WTC11 (cell line): ENCODE results near the gene TPM4. TPM values are rescaled to one million over a fixed set of nuclear protein-coding genes. Genes with fewer than 3 reads are reported as not detected.

Source experiments
- ATAC-seq: fragments of 200-7000 bp; cut with Tn5 transposase; 2 replicates; pipeline ENCODE4 v1.10.0; 2021; ENCODE audit warnings: mild to moderate bottlenecking, moderate library complexity
- CTCF ChIA-PET: fragments of 300-600 bp; sonication (Branson Sonifier 250); formaldehyde crosslinking; loops from one replicate; lab custom pipeline; 2021; ENCODE audit warnings: antibody characterized with exemption; lab: Charles Lee
- POLR2A ChIA-PET: fragments of 350-600 bp; sonication (Branson Sonifier 250); formaldehyde crosslinking; loops from one replicate; lab custom pipeline; 2021; ENCODE audit warnings: antibody characterized with exemption; lab: Charles Lee
- DNase-seq: peaks from one replicate; pipeline ENCODE4 v3.0.0; 2021; ENCODE audit warnings: low spot score
- H3K27ac Mint-ChIP-seq: 2 replicates; pipeline ENCODE4 v1.8.0; 2021; ENCODE audit warnings: mixed read lengths
- H3K27me3 Mint-ChIP-seq: 2 replicates; pipeline ENCODE4 v1.8.0; 2021; ENCODE audit warnings: low read depth, mild to moderate bottlenecking, moderate library complexity, mixed read lengths
- H3K36me3 Mint-ChIP-seq: 2 replicates; pipeline ENCODE4 v1.8.0; 2021; ENCODE audit warnings: mixed read lengths
- H3K4me1 Mint-ChIP-seq: 2 replicates; pipeline ENCODE4 v1.8.0; 2022; ENCODE audit warnings: mixed read lengths
- H3K4me3 Mint-ChIP-seq: 2 replicates; pipeline ENCODE4 v1.8.0; 2021; ENCODE audit warnings: mild to moderate bottlenecking, moderate library complexity, mixed read lengths
- H3K9me3 Mint-ChIP-seq: 2 replicates; pipeline ENCODE4 v1.8.0; 2021; ENCODE audit warnings: mixed read lengths
- ATF1 ChIP-seq: sonication (generic); formaldehyde crosslinking; IDR thresholded peaks from 2 replicates; pipeline ENCODE4 v1.8.1; 2023; ENCODE audit warnings: mild to moderate bottlenecking, moderate library complexity, missing genetic modification reagents
- ATF3 ChIP-seq: sonication (generic); formaldehyde crosslinking; conservative IDR thresholded peaks from 2 replicates; pipeline ENCODE4 v1.8.1; 2022; ENCODE audit warnings: mild to moderate bottlenecking, missing genetic modification reagents
- CDX4 ChIP-seq: fragments of 250-450 bp; sonication (Bioruptor Pico); IDR thresholded peaks from 2 replicates; pipeline ENCODE4 v1.9.0; 2021; ENCODE audit warnings: moderate library complexity, mild to moderate bottlenecking, inconsistent platforms, borderline replicate concordance
- CREM ChIP-seq: sonication (generic); formaldehyde crosslinking; IDR thresholded peaks from 2 replicates; pipeline ENCODE4 v1.8.1; 2022; ENCODE audit warnings: mild to moderate bottlenecking, missing genetic modification reagents, moderate library complexity
- E2F1 ChIP-seq: sonication (generic); formaldehyde crosslinking; IDR thresholded peaks from 2 replicates; pipeline ENCODE4 v1.8.0; 2022; ENCODE audit warnings: mild to moderate bottlenecking, missing genetic modification reagents
- E2F4 ChIP-seq: sonication (generic); formaldehyde crosslinking; IDR thresholded peaks from 2 replicates; pipeline ENCODE4 v1.8.1; 2022; ENCODE audit warnings: low read depth, mild to moderate bottlenecking, moderate library complexity, missing genetic modification reagents, borderline replicate concordance
- EMX1 ChIP-seq: fragments of 250-450 bp; sonication (Bioruptor Pico); IDR thresholded peaks from 2 replicates; pipeline ENCODE4 v1.8.0; 2021; ENCODE audit warnings: mild to moderate bottlenecking
- GABPB1 ChIP-seq: sonication (generic); formaldehyde crosslinking; IDR thresholded peaks from 2 replicates; pipeline ENCODE4 v1.8.1; 2023; ENCODE audit warnings: mild to moderate bottlenecking, missing genetic modification reagents
- GRHL2 ChIP-seq: fragments of 250-450 bp; sonication (Bioruptor Pico); IDR thresholded peaks from 2 replicates; pipeline ENCODE4 v1.8.0; 2022; ENCODE audit warnings: mild to moderate bottlenecking, moderate library complexity; ENCODE audit not compliant: insufficient replicate concordance, severe bottlenecking
- JUN ChIP-seq: sonication (generic); formaldehyde crosslinking; IDR thresholded peaks from 2 replicates; pipeline ENCODE4 v1.8.0; 2023; ENCODE audit warnings: mild to moderate bottlenecking, missing genetic modification reagents
- MLX ChIP-seq: sonication (generic); formaldehyde crosslinking; IDR thresholded peaks from 2 replicates; pipeline ENCODE4 v1.8.1; 2023; ENCODE audit warnings: mild to moderate bottlenecking, missing genetic modification reagents, moderate library complexity
- NFATC4 ChIP-seq: fragments of 250-450 bp; sonication (Bioruptor Pico); IDR thresholded peaks from 2 replicates; pipeline ENCODE4 v1.9.0; 2021; ENCODE audit warnings: mild to moderate bottlenecking
- NFYB ChIP-seq: sonication (generic); formaldehyde crosslinking; conservative IDR thresholded peaks from 2 replicates; pipeline ENCODE4 v1.8.0; 2022; ENCODE audit warnings: low read depth, missing genetic modification reagents
- NR2C2 ChIP-seq: sonication (generic); formaldehyde crosslinking; IDR thresholded peaks from 2 replicates; pipeline ENCODE4 v1.8.0; 2022; ENCODE audit warnings: mild to moderate bottlenecking, missing genetic modification reagents
- NR3C1 ChIP-seq: sonication (generic); formaldehyde crosslinking; conservative IDR thresholded peaks from 2 replicates; pipeline ENCODE4 v1.8.1; 2023; ENCODE audit warnings: low read depth, mild to moderate bottlenecking, missing genetic modification reagents
- RELA ChIP-seq: sonication (generic); formaldehyde crosslinking; IDR thresholded peaks from 2 replicates; pipeline ENCODE4 v1.8.1; 2022; ENCODE audit warnings: missing genetic modification reagents, mild to moderate bottlenecking, borderline replicate concordance
- SMAD3 ChIP-seq: sonication (generic); formaldehyde crosslinking; IDR thresholded peaks from 2 replicates; pipeline ENCODE4 v1.8.0; 2022; ENCODE audit warnings: missing genetic modification reagents, mild to moderate bottlenecking, borderline replicate concordance
- SMAD4 ChIP-seq: sonication (generic); formaldehyde crosslinking; IDR thresholded peaks from 2 replicates; pipeline ENCODE4 v1.8.0; 2022; ENCODE audit warnings: mild to moderate bottlenecking, missing genetic modification reagents
- TEAD1 ChIP-seq: sonication (generic); formaldehyde crosslinking; IDR thresholded peaks from 2 replicates; pipeline ENCODE4 v1.8.0; 2022; ENCODE audit warnings: mild to moderate bottlenecking, missing genetic modification reagents
- TP53 ChIP-seq: sonication (generic); formaldehyde crosslinking; IDR thresholded peaks from 2 replicates; pipeline ENCODE4 v1.8.1; 2023; ENCODE audit warnings: mild to moderate bottlenecking, missing genetic modification reagents
- USF2 ChIP-seq: sonication (generic); formaldehyde crosslinking; IDR thresholded peaks from 2 replicates; pipeline ENCODE4 v1.8.1; 2023; ENCODE audit warnings: mild to moderate bottlenecking, missing genetic modification reagents, moderate library complexity
- ZMAT4 ChIP-seq: fragments of 250-450 bp; sonication (Bioruptor Pico); IDR thresholded peaks from 2 replicates; pipeline ENCODE4 v1.9.0; 2021; ENCODE audit warnings: mild to moderate bottlenecking
- ZNF263 ChIP-seq: sonication (generic); formaldehyde crosslinking; IDR thresholded peaks from 2 replicates; pipeline ENCODE4 v1.8.1; 2022; ENCODE audit warnings: low read depth, mild to moderate bottlenecking, moderate library complexity, missing genetic modification reagents
- ZNF317 ChIP-seq: sonication (generic); formaldehyde crosslinking; IDR thresholded peaks from 2 replicates; pipeline ENCODE4 v1.8.1; 2023; ENCODE audit warnings: low read depth, mild to moderate bottlenecking, moderate library complexity, missing genetic modification reagents, borderline replicate concordance
- ZNF425 ChIP-seq: fragments of 250-450 bp; sonication (Bioruptor Pico); conservative IDR thresholded peaks from 2 replicates; pipeline ENCODE4 v1.9.0; 2021; ENCODE audit warnings: mild to moderate bottlenecking
- total RNA-seq: library from RNA; stranded (reverse); gene quantifications from 3 replicates; pipeline ENCODE4 v1.2.3, GENCODE V29; 2021

Gene TPM4
- total RNA-seq, 1 experiment from 2014 or later, result 302 TPM

- ATAC-seq (no peak), DNase-seq (no peak)
- H3K27me3 Mint-ChIP-seq, result no peaks in the 10 kb centered on the region
- ChIA-PET POLR2A (no interaction called here), CTCF (no interaction called here)
- H3K4me3 Mint-ChIP-seq, result no peak overlapping the region
- no peaks in the 10 kb centered on the region for H3K4me1 Mint-ChIP-seq
- peaks cover 8% of the 10 kb centered on the region for H3K9me3 Mint-ChIP-seq
- H3K27ac Mint-ChIP-seq, result no peak overlapping the region
- H3K36me3 Mint-ChIP-seq, result no peaks in the 10 kb centered on the region
- TF ChIP-seq E2F1 (CRISPR knock-in tag) (no peak), NFYB (CRISPR knock-in tag) (no peak), GRHL2 (no peak), E2F4 (CRISPR knock-in tag) (no peak), ZMAT4 (CRISPR knock-in tag) (no peak), TP53 (CRISPR knock-in tag) (no peak), NFATC4 (CRISPR knock-in tag) (no peak), CREM (CRISPR knock-in tag) (no peak), NR3C1 (CRISPR knock-in tag) (no peak)
Observed at GRCh38 chr19:16033721-16034120, 42.6 kb upstream of the TPM4 start.

GRCh38 chr19:16034180-16034579 lies 42.1 kb upstream of the TPM4 start:
- no peaks in the 10 kb centered on the region for H3K4me1 Mint-ChIP-seq
- ATAC-seq (no peak), DNase-seq (no peak)
- CTCF ChIA-PET, result no interaction called here
- H3K4me3 Mint-ChIP-seq, result no peak overlapping the region
- H3K27me3 Mint-ChIP-seq, result no peaks in the 10 kb centered on the region
- TF ChIP-seq EMX1 (CRISPR knock-in tag), result no peak
- TF ChIP-seq ZNF317 (CRISPR knock-in tag), result no peak
- TF ChIP-seq ZNF425 (CRISPR knock-in tag), result no peak
- H3K9me3 Mint-ChIP-seq, result peaks cover 8% of the 10 kb centered on the region
- no peaks in the 10 kb centered on the region for H3K36me3 Mint-ChIP-seq
- POLR2A ChIA-PET, result no interaction called here
- no peak overlapping the region for H3K27ac Mint-ChIP-seq

- H3K9me3 Mint-ChIP-seq, result peaks cover 8% of the 10 kb centered on the region
- POLR2A ChIA-PET, result no interaction called here
Observed at GRCh38 chr19:16034958-16035560, 41.2 kb upstream of the TPM4 start.

More at GRCh38 chr19:16034958-16035560, 41.2 kb upstream of the TPM4 start:
- CTCF ChIA-PET, result interaction anchor here (1.5 kb wide), 1 partner anchor 150 kb away, joined by 6 read pairs; the partner anchor contains the start of gene FAM32A
- DNase-seq (no peak), ATAC-seq (no peak)
- Mint-ChIP-seq H3K4me1 (no peaks in the 10 kb centered on the region), H3K4me3 (no peak overlapping the region), H3K27ac (no peak overlapping the region; the same call in 1 of the 2 replicates), H3K27me3 (no peaks in the 10 kb centered on the region), H3K36me3 (no peaks in the 10 kb centered on the region)
- TF ChIP-seq TEAD1 (CRISPR knock-in tag) (no peak), NR2C2 (CRISPR knock-in tag) (no peak), JUN (no peak), MLX (no peak), GABPB1 (CRISPR knock-in tag) (no peak), ATF3 (CRISPR knock-in tag) (no peak), SMAD4 (CRISPR knock-in tag) (no peak), CDX4 (CRISPR knock-in tag) (no peak), ZNF263 (CRISPR knock-in tag) (no peak), EMX1 (CRISPR knock-in tag) (no peak), SMAD3 (no peak), NFYB (CRISPR knock-in tag) (no peak), RELA (CRISPR knock-in tag) (no peak), ATF1 (CRISPR knock-in tag) (no peak), USF2 (CRISPR knock-in tag) (no peak)
